IMR-90 (cell line): ENCODE results near the gene SCML2. TPM values are rescaled to one million over a fixed set of nuclear protein-coding genes. Genes with fewer than 3 reads are reported as not detected.

ENCODE experiments used
- ATAC-seq: fragments of 200-7000 bp; cut with Tn5 transposase; 2 replicates; pipeline ENCODE4 v1.9.1; 2020; ENCODE audit warnings: low read depth, mild to moderate bottlenecking, moderate library complexity
- BruUV-seq: library from RNA; stranded (reverse); fragments of 400-500 nt; replicated peaks from 2 replicates; lab custom pipeline; 2021; lab: Mats Ljungman, UMichigan
- CTCF ChIA-PET: fragments of 300-600 bp; formaldehyde crosslinking; extraction: SDS; loops from one replicate; lab custom pipeline; 2021; ENCODE audit warnings: antibody characterized with exemption; lab: Yijun Ruan, JAX
- POLR2A ChIA-PET: fragments of 300-600 bp; sonication (Branson Sonifier 250); formaldehyde crosslinking; loops from one replicate; lab custom pipeline; 2022; ENCODE audit warnings: antibody characterized with exemption; ENCODE audit not compliant: unreplicated experiment; lab: Charles Lee
- DNase-seq: peaks from one replicate; pipeline ENCODE4 v3.0.0; 2013
- H2AFZ ChIP-seq: replicated peaks from 2 replicates; pipeline ENCODE3; 2013; ENCODE audit warnings: low read length, mild to moderate bottlenecking; ENCODE audit not compliant: poor library complexity
- H2AK5ac ChIP-seq: 2 replicates; pipeline ENCODE4 v1.6.1; 2013; ENCODE audit warnings: low read depth, low read length, inconsistent platforms
- H2AK9ac ChIP-seq: replicated peaks from 2 replicates; pipeline ENCODE3; 2013; ENCODE audit warnings: mild to moderate bottlenecking, low read depth, low read length, moderate library complexity; ENCODE audit not compliant: poor library complexity
- H2BK120ac ChIP-seq: 2 replicates; pipeline ENCODE4 v1.6.1; 2013; ENCODE audit warnings: low read depth, low read length, inconsistent platforms
- H2BK15ac ChIP-seq: 3 replicates; pipeline ENCODE4 v1.6.1; 2013; ENCODE audit warnings: low read depth, low read length, inconsistent platforms
- H2BK20ac ChIP-seq: 2 replicates; pipeline ENCODE4 v1.6.1; 2013; ENCODE audit warnings: low read depth, mild to moderate bottlenecking, inconsistent platforms, low read length, moderate library complexity
- H2BK5ac ChIP-seq: 2 replicates; pipeline ENCODE4 v1.6.1; 2013; ENCODE audit warnings: mild to moderate bottlenecking, low read depth, low read length, inconsistent platforms; ENCODE audit not compliant: poor library complexity, severe bottlenecking
- H3K14ac ChIP-seq: replicated peaks from 2 replicates; pipeline ENCODE4 v1.6.1; 2013; ENCODE audit warnings: low read depth, low read length, inconsistent platforms
- H3K18ac ChIP-seq: 2 replicates; pipeline ENCODE4 v1.6.1; 2013; ENCODE audit warnings: low read depth, low read length, control low read depth
- H3K23ac ChIP-seq: 2 replicates; pipeline ENCODE4 v1.6.1; 2013; ENCODE audit warnings: low read depth, low read length, inconsistent platforms
- H3K27ac ChIP-seq: 2 replicates; pipeline ENCODE4 v1.5.1; 2013; ENCODE audit warnings: mild to moderate bottlenecking, control low read depth, low read length; ENCODE audit not compliant: insufficient read depth
- H3K27me3 ChIP-seq: 2 replicates; pipeline ENCODE4 v1.6.1; 2013; ENCODE audit warnings: low read length; ENCODE audit not compliant: control insufficient read depth, insufficient read depth
- H3K36me3 ChIP-seq: 2 replicates; pipeline ENCODE4 v1.6.1; 2013; ENCODE audit warnings: low read length, mixed read lengths; ENCODE audit not compliant: control insufficient read depth, insufficient read depth
- H3K4ac ChIP-seq: 2 replicates; pipeline ENCODE4 v1.6.1; 2013; ENCODE audit warnings: low read depth, low read length, inconsistent platforms
- H3K4me1 ChIP-seq: 2 replicates; pipeline ENCODE4 v1.6.1; 2013; ENCODE audit warnings: low read length, mixed read lengths; ENCODE audit not compliant: control insufficient read depth, insufficient read depth
- H3K4me2 ChIP-seq: 2 replicates; pipeline ENCODE4 v1.6.1; 2013; ENCODE audit warnings: low read depth, mild to moderate bottlenecking, control low read depth, low read length, moderate library complexity
- H3K4me3 ChIP-seq: 2 replicates; pipeline ENCODE4 v1.5.1; 2013; ENCODE audit warnings: low read depth, mild to moderate bottlenecking, control low read depth, low read length, moderate library complexity; ENCODE audit not compliant: insufficient read depth
- H3K56ac ChIP-seq: 2 replicates; pipeline ENCODE4 v1.6.1; 2013; ENCODE audit warnings: low read length, inconsistent platforms; ENCODE audit not compliant: insufficient read depth; ENCODE audit errors: extremely low read depth
- H3K79me1 ChIP-seq, 2 experiments: 2 replicates each; pipeline ENCODE4 v1.6.1; 2013; ENCODE audit warnings: low read length in 2 of 2, inconsistent platforms in 1 of 2, low read depth in 1 of 2
- H3K9ac ChIP-seq: 2 replicates; pipeline ENCODE4 v1.6.1; 2013; ENCODE audit warnings: low read depth, low read length, control low read depth
- H3K9me1 ChIP-seq: 2 replicates; pipeline ENCODE4 v1.6.1; 2013; ENCODE audit warnings: low read length, inconsistent platforms; ENCODE audit not compliant: insufficient read depth
- H3K9me3 ChIP-seq: 2 replicates; pipeline ENCODE4 v1.6.1; 2013; ENCODE audit warnings: low read length; ENCODE audit not compliant: control insufficient read depth, insufficient read depth
- H4K20me1 ChIP-seq: 2 replicates; pipeline ENCODE4 v1.6.1; 2013; ENCODE audit warnings: low read length, inconsistent platforms; ENCODE audit not compliant: insufficient read depth
- H4K5ac ChIP-seq: 2 replicates; pipeline ENCODE4 v1.6.1; 2013; ENCODE audit warnings: mild to moderate bottlenecking, low read depth, low read length, control low read depth
- H4K8ac ChIP-seq, 2 experiments: 2 replicates each; pipeline ENCODE4 v1.6.1; 2013; ENCODE audit warnings: low read depth in 2 of 2, low read length in 2 of 2, control low read depth in 1 of 2, inconsistent platforms in 1 of 2
- H4K91ac ChIP-seq: 2 replicates; pipeline ENCODE4 v1.6.1; 2013; ENCODE audit warnings: low read depth, low read length, inconsistent platforms; ENCODE audit not compliant: insufficient read depth
- FOS ChIP-seq: fragments of 150-350 bp; IDR thresholded peaks from 2 replicates; pipeline ENCODE4 v1.6.1; 2016; ENCODE audit warnings: low read depth, low read length
- WGBS, 2 experiments: methylation state at CpG; one replicate each; pipeline versions ENCODE4 v1.1.5 to v1.1.7; 2013; ENCODE audit warnings: missing lambda C conversion rate in 2 of 2; ENCODE audit not compliant: insufficient read length in 1 of 2; ENCODE audit errors: extremely low coverage in 2 of 2; 5-methylcytosine and 5-hydroxymethylcytosine counted together
- dilution Hi-C: fragments of 300-500 bp; cut with HindIII; formaldehyde crosslinking; loops from one replicate; pipeline ENCODE4 v1.14.3; 2018; ENCODE audit warnings: low sequenced_read_pairs; ENCODE audit not compliant: unreplicated experiment
- in situ Hi-C: fragments of 300-500 bp; cut with MboI; formaldehyde crosslinking; loops from 3 replicates; pipeline ENCODE4 v1.14.3; 2019; ENCODE audit warnings: low sequenced_read_pairs, inconsistent platforms, mixed read lengths
- intact Hi-C: fragments of 100-400 bp; cut with micrococcal nuclease; formaldehyde crosslinking; loops from 2 replicates; pipeline ENCODE4 v1.10.0; 2022
- polyA plus RNA-seq, 3 experiments: library from polyadenylated mRNA; depleted of rRNA; stranded (reverse); fragments of >200 nt; gene quantifications; 2 replicates each; pipeline ENCODE4 v1.2.3, GENCODE V29; 2012; ENCODE audit warnings: low replicate concordance in 1 of 3
- total RNA-seq: library from RNA; depleted of rRNA; stranded (reverse); fragments of >200 nt; gene quantifications from 2 replicates; pipeline ENCODE4 v1.2.3, GENCODE V29; 2012

Gene SCML2
- total and polyA plus RNA-seq, 2 of the 4 experiments (the other 2 are of a cell fraction), result 1.3 to 1.7 TPM

GRCh38 chrX:18228069-18228468 is 126.4 kb downstream of the SCML2 start:
- Histone ChIP-seq H3K23ac (no peak overlapping the region), H4K20me1 (no peaks in the 10 kb centered on the region), H3K14ac (no peak overlapping the region), H3K18ac (no peak overlapping the region), H3K27me3 (no peaks in the 10 kb centered on the region), H4K8ac (no peak overlapping the region), H2AK5ac (no peak overlapping the region), H2AK9ac (no peak overlapping the region), H2BK120ac (no peak overlapping the region), H3K4ac (no peak overlapping the region), H4K5ac (no peak overlapping the region), H3K79me1 (no peaks in the 10 kb centered on the region), H3K4me1 (no peaks in the 10 kb centered on the region), H2BK5ac (no peak overlapping the region), H3K9ac (no peak overlapping the region), H3K4me2 (no peak overlapping the region), H3K9me3 (no peaks in the 10 kb centered on the region; the same call in none of the 2 replicates), H3K56ac (no peak overlapping the region), H3K27ac (no peak overlapping the region), H3K4me3 (no peak overlapping the region), H4K91ac (no peak overlapping the region), H3K36me3 (no peaks in the 10 kb centered on the region), H2AFZ (no peak overlapping the region), H3K9me1 (no peaks in the 10 kb centered on the region), H2BK20ac (no peak overlapping the region), H2BK15ac (no peak overlapping the region)
- no peak for ATAC-seq
- in situ Hi-C loops (no loop called here), intact Hi-C loops (no loop called here), dilution Hi-C loops (no loop called here)
- ChIA-PET CTCF (no interaction called here), POLR2A (no interaction called here)
- no peak for DNase-seq
- BruUV-seq, result no TSS peak
- TF ChIP-seq FOS, result no peak
- WGBS, 2 experiments, result no CpG with 5 or more reads among the region's 14 CpGs
